DND-41 (cell line): ENCODE measurements around the gene C16orf74.

Source experiments
- ATAC-seq: fragments of 200-7000 bp; cut with Tn5 transposase; 3 replicates; pipeline ENCODE4 v1.9.1; 2021; ENCODE audit warnings: low read depth; ENCODE audit not compliant: insufficient read depth
- DNase-seq: peaks from one replicate; pipeline ENCODE4 v3.0.0-alpha.2; 2020
- H2AFZ ChIP-seq: 2 replicates; pipeline ENCODE4 v1.6.0; 2012; ENCODE audit warnings: low read depth, low read length
- H3K27ac ChIP-seq: 2 replicates; pipeline ENCODE4 v1.5.1; 2012; ENCODE audit warnings: low read length, inconsistent platforms
- H3K27me3 ChIP-seq: fragments of 200-600 bp; sonication (generic); 2 replicates; pipeline ENCODE4 v1.6.0; 2012; ENCODE audit warnings: low read length, mild to moderate bottlenecking, inconsistent platforms; ENCODE audit not compliant: insufficient read depth, poor library complexity
- H3K36me3 ChIP-seq: 2 replicates; pipeline ENCODE4 v1.5.1; 2012; ENCODE audit warnings: low read length, inconsistent platforms; ENCODE audit not compliant: insufficient read depth
- H3K4me1 ChIP-seq: 2 replicates; pipeline ENCODE4 v1.5.1; 2012; ENCODE audit warnings: mild to moderate bottlenecking, low read length; ENCODE audit not compliant: insufficient read depth
- H3K4me2 ChIP-seq: 2 replicates; pipeline ENCODE4 v1.6.0; 2012; ENCODE audit warnings: mild to moderate bottlenecking, moderate library complexity, low read length, inconsistent platforms; ENCODE audit not compliant: insufficient read depth
- H3K4me3 ChIP-seq, 2 experiments: fragments of 200-600 bp in 1 of 2; shearing (Covaris generic) in 1 of 2; 2 replicates each; pipeline ENCODE4 v1.5.1; 2012 to 2016; ENCODE audit warnings: inconsistent platforms in 2 of 2, low read length in 2 of 2, mild to moderate bottlenecking in 2 of 2, low read depth in 1 of 2, moderate library complexity in 1 of 2
- H3K79me2 ChIP-seq: 2 replicates; pipeline ENCODE4 v1.6.0; 2012; ENCODE audit warnings: low read length, inconsistent platforms; ENCODE audit not compliant: insufficient read depth
- H3K9ac ChIP-seq: 2 replicates; pipeline ENCODE4 v1.6.0; 2012; ENCODE audit warnings: low read depth, mild to moderate bottlenecking, inconsistent platforms, low read length, moderate library complexity
- H3K9me3 ChIP-seq: 2 replicates; pipeline ENCODE4 v1.5.1; 2012; ENCODE audit warnings: low read length, moderate library complexity, mild to moderate bottlenecking, inconsistent platforms; ENCODE audit not compliant: insufficient read depth, severe bottlenecking
- H4K20me1 ChIP-seq: 2 replicates; pipeline ENCODE4 v1.6.0; 2012; ENCODE audit warnings: low read length; ENCODE audit not compliant: insufficient read depth
- CTCF ChIP-seq: IDR thresholded peaks from 2 replicates; pipeline ENCODE4 v1.5.1; 2012; ENCODE audit warnings: borderline replicate concordance, low read length, moderate library complexity, mild to moderate bottlenecking; ENCODE audit not compliant: poor library complexity, severe bottlenecking; ENCODE audit errors: extremely low read depth
- EZH2 ChIP-seq: IDR thresholded peaks from 3 replicates; pipeline ENCODE4 v1.6.1; 2012; ENCODE audit warnings: borderline replicate concordance, low read depth, mild to moderate bottlenecking, moderate library complexity, low read length, inconsistent platforms; ENCODE audit not compliant: severe bottlenecking

The C16orf74 gene

GRCh38 chr16:85662482-85662812, 88.4 kb downstream of the C16orf74 start:
- Histone ChIP-seq H4K20me1 (peaks cover 57% of the 10 kb centered on the region), H3K27ac (no peak overlapping the region), H3K36me3 (peaks cover 98% of the 10 kb centered on the region)

GRCh38 chr16:85661740-85662481, 89.0 kb downstream of the C16orf74 start:
- H3K4me1 ChIP-seq = no peaks in the 10 kb centered on the region
- H3K27me3 ChIP-seq = no peaks in the 10 kb centered on the region
- H3K27ac ChIP-seq = no peak overlapping the region
- H3K36me3 ChIP-seq = peaks cover 98% of the 10 kb centered on the region
- no peak for DNase-seq
- H3K79me2 ChIP-seq = no peaks in the 10 kb centered on the region
- peaks cover 59% of the 10 kb centered on the region for H4K20me1 ChIP-seq
- no peaks in the 10 kb centered on the region for H3K9me3 ChIP-seq
- no peak overlapping the region for H2AFZ ChIP-seq
- H3K9ac ChIP-seq = no peak overlapping the region
- H3K4me2 ChIP-seq = no peak overlapping the region
- TF ChIP-seq EZH2 (no peak), CTCF (no peak)
- H3K4me3 ChIP-seq = no peak overlapping the region
- no peak for ATAC-seq

More at GRCh38 chr16:85662482-85662812, 88.4 kb downstream of the C16orf74 start:
- Histone ChIP-seq H2AFZ (no peak overlapping the region), H3K79me2 (no peaks in the 10 kb centered on the region), H3K9me3 (no peaks in the 10 kb centered on the region), H3K27me3 (no peaks in the 10 kb centered on the region), H3K9ac (no peak overlapping the region), H3K4me1 (no peaks in the 10 kb centered on the region), H3K4me2 (no peak overlapping the region), H3K4me3 (no peak overlapping the region)
- DNase-seq = no peak
- ATAC-seq = no peak
- TF ChIP-seq CTCF = no peak
- no peak for TF ChIP-seq EZH2

GRCh38 chr16:85660843-85661739, 89.8 kb downstream of the C16orf74 start:
- Histone ChIP-seq H3K4me1 (no peaks in the 10 kb centered on the region), H3K9me3 (no peaks in the 10 kb centered on the region), H3K79me2 (no peaks in the 10 kb centered on the region), H3K4me3 (no peak overlapping the region), H3K36me3 (peaks cover 98% of the 10 kb centered on the region), H3K9ac (no peak overlapping the region), H3K4me2 (no peak overlapping the region), H3K27ac (no peak overlapping the region), H4K20me1 (peaks cover 64% of the 10 kb centered on the region), H2AFZ (no peak overlapping the region), H3K27me3 (no peaks in the 10 kb centered on the region)
- DNase-seq (no peak), ATAC-seq (no peak)
- TF ChIP-seq EZH2 (no peak), CTCF (no peak)
